ENCODE measurements around the gene MYH6. TPM values are rescaled to one million over a fixed set of nuclear protein-coding genes. Genes with fewer than 3 reads are reported as not detected.

MYH6 gene
- total RNA-seq, 1 experiment from 2014 or later, result 0.09 TPM

- TF ChIP-seq KAT7 (CRISPR knock-in tag; IDR thresholded peaks at IDR 0.05; ENCODE audit: borderline replicate concordance) (no peak), TEAD1 (CRISPR knock-in tag; IDR thresholded peaks at IDR 0.05) (no peak), OVOL2 (CRISPR knock-in tag; IDR thresholded peaks at IDR 0.05; ENCODE audit: borderline replicate concordance) (no peak), ZNF232 (CRISPR knock-in tag; IDR thresholded peaks at IDR 0.05) (no peak), GABPB1 (CRISPR knock-in tag; IDR thresholded peaks at IDR 0.05) (no peak), TP53 (CRISPR knock-in tag; IDR thresholded peaks at IDR 0.05) (no peak), PRDM15 (CRISPR knock-in tag; IDR thresholded peaks at IDR 0.05) (no peak), ZMAT4 (CRISPR knock-in tag; IDR thresholded peaks at IDR 0.05) (no peak), E2F1 (CRISPR knock-in tag; IDR thresholded peaks at IDR 0.05) (no peak), MYBL2 (CRISPR knock-in tag; IDR thresholded peaks at IDR 0.05) (no peak), ZNF263 (CRISPR knock-in tag; IDR thresholded peaks at IDR 0.05; ENCODE audit: low read depth) (no peak), ETV6 (CRISPR knock-in tag; IDR thresholded peaks at IDR 0.05) (no peak), MLX (CRISPR knock-in tag; IDR thresholded peaks at IDR 0.05) (no peak), ZNF281 (CRISPR knock-in tag; IDR thresholded peaks at IDR 0.05) (no peak), SMAD4 (CRISPR knock-in tag; IDR thresholded peaks at IDR 0.05) (no peak), IRF2 (CRISPR knock-in tag; IDR thresholded peaks at IDR 0.05; ENCODE audit: borderline replicate concordance, low read depth) (no peak), NR2C2 (CRISPR knock-in tag; IDR thresholded peaks at IDR 0.05) (no peak), SP1 (CRISPR knock-in tag; conservative IDR thresholded peaks at IDR 0.05) (no peak), NR1H2 (CRISPR knock-in tag; IDR thresholded peaks at IDR 0.05) (no peak)
- no peaks in the 10 kb centered on the region for H3K36me3 Mint-ChIP-seq
- peaks cover 24% of the 10 kb centered on the region for H3K27me3 Mint-ChIP-seq (ENCODE audit: low read depth)
- no peaks in the 10 kb centered on the region for H3K9me3 Mint-ChIP-seq
- no peak overlapping the region for H3K4me3 Mint-ChIP-seq
- no peak overlapping the region for H3K27ac Mint-ChIP-seq
- POLR2A ChIA-PET, result no interaction called here
- H3K4me1 Mint-ChIP-seq, result peaks cover 17% of the 10 kb centered on the region
- CTCF ChIA-PET, result interaction anchor here (0.9 to 1.9 kb wide), 11 partner anchors 11 to 317 kb away, joined by 3 to 9 read pairs (median 3); partner anchors contain the start of genes CMTM5 and SLC22A17
- DNase-seq (ENCODE audit: low spot score) (no peak), ATAC-seq (no peak)
Measured at GRCh38 chr14:23437133-23438100, 29.3 kb upstream of the MYH6 start.
